IPS-18a (cell line): ENCODE measurements around the gene RAD51.
A peak's percentile ranks its signal among the peaks of the same experiment; 100 is the strongest.

Source experiments
- H3K27ac ChIP-seq: one replicate; pipeline ENCODE4 v1.5.1; 2013; ENCODE audit warnings: low read length
- H3K27me3 ChIP-seq: one replicate; pipeline ENCODE4 v1.6.1; 2013; ENCODE audit warnings: mild to moderate bottlenecking, low read length; ENCODE audit not compliant: control insufficient read depth, insufficient read depth
- H3K36me3 ChIP-seq: one replicate; pipeline ENCODE4 v1.6.1; 2013; ENCODE audit warnings: low read depth, low read length; ENCODE audit not compliant: control insufficient read depth
- H3K4me1 ChIP-seq: one replicate; pipeline ENCODE4 v1.6.1; 2013; ENCODE audit warnings: low read depth, low read length; ENCODE audit not compliant: control insufficient read depth
- H3K4me3 ChIP-seq: one replicate; pipeline ENCODE4 v1.5.1; 2013; ENCODE audit warnings: low read length
- H3K9ac ChIP-seq: one replicate; pipeline ENCODE4 v1.6.1; 2013; ENCODE audit warnings: mild to moderate bottlenecking, low read length, moderate library complexity
- H3K9me3 ChIP-seq: one replicate; pipeline ENCODE4 v1.6.1; 2013; ENCODE audit warnings: low read depth, low read length; ENCODE audit not compliant: control insufficient read depth

RAD51 gene

GRCh38 chr15:40749151-40749630, 54.2 kb downstream of the RAD51 start:
- H3K36me3 ChIP-seq: no peaks in the 10 kb centered on the region
- no peaks in the 10 kb centered on the region for H3K27me3 ChIP-seq
- H3K9ac ChIP-seq: no peak overlapping the region
- H3K4me3 ChIP-seq: no peak overlapping the region
- H3K27ac ChIP-seq: no peak overlapping the region
- H3K9me3 ChIP-seq: no peaks in the 10 kb centered on the region
- H3K4me1 ChIP-seq: no peaks in the 10 kb centered on the region

GRCh38 chr15:40750885-40751284, 55.9 kb downstream of the RAD51 start:
- no peak overlapping the region for H3K27ac ChIP-seq
- no peak overlapping the region for H3K4me3 ChIP-seq
- no peaks in the 10 kb centered on the region for H3K9me3 ChIP-seq
- H3K36me3 ChIP-seq: no peaks in the 10 kb centered on the region
- no peaks in the 10 kb centered on the region for H3K27me3 ChIP-seq
- no peak overlapping the region for H3K9ac ChIP-seq
- H3K4me1 ChIP-seq: peaks cover 5% of the 10 kb centered on the region

GRCh38 chr15:40751745-40752144, 56.8 kb downstream of the RAD51 start:
- Histone ChIP-seq H3K27ac (no peak overlapping the region), H3K4me1 (peaks cover 6% of the 10 kb centered on the region), H3K4me3 (no peak overlapping the region), H3K9ac (no peak overlapping the region), H3K36me3 (no peaks in the 10 kb centered on the region), H3K27me3 (no peaks in the 10 kb centered on the region), H3K9me3 (no peaks in the 10 kb centered on the region)

- Histone ChIP-seq H3K4me3 (peak overlapping the region; percentile 77), H3K9ac (peak overlapping the region; percentile 96), H3K27me3 (no peaks in the 10 kb centered on the region), H3K27ac (no peak overlapping the region), H3K4me1 (peaks cover 6% of the 10 kb centered on the region), H3K36me3 (no peaks in the 10 kb centered on the region), H3K9me3 (no peaks in the 10 kb centered on the region)
Observed at GRCh38 chr15:40754574-40754882, 59.6 kb downstream of the RAD51 start.

GRCh38 chr15:40754883-40755811, 60.2 kb downstream of the RAD51 start, which contains the start of gene RMDN3:
TSS of gene RMDN3 (minus strand) at chr15:40755254. CDS start at chr15:40754783, 471 bp downstream.
- Histone ChIP-seq H3K27me3 (no peaks in the 10 kb centered on the region), H3K4me1 (peaks cover 6% of the 10 kb centered on the region), H3K36me3 (no peaks in the 10 kb centered on the region), H3K27ac (peak within 1 kb of the TSS; percentile 96), H3K9ac (peak within 1 kb of the TSS; percentile 96), H3K4me3 (peak within 1 kb of the TSS; percentile 77), H3K9me3 (no peaks in the 10 kb centered on the region)

- Histone ChIP-seq H3K27ac (peak overlapping the region; percentile 96), H3K9ac (peak overlapping the region; percentile 96), H3K4me3 (peak overlapping the region; percentile 77), H3K9me3 (no peaks in the 10 kb centered on the region), H3K4me1 (peaks cover 6% of the 10 kb centered on the region), H3K27me3 (no peaks in the 10 kb centered on the region), H3K36me3 (no peaks in the 10 kb centered on the region)
Observed at GRCh38 chr15:40755812-40756208, 60.8 kb downstream of the RAD51 start.

GRCh38 chr15:40756938-40757337, 62.0 kb downstream of the RAD51 start:
- no peak overlapping the region for H3K4me3 ChIP-seq
- H3K27ac ChIP-seq: no peak overlapping the region
- H3K27me3 ChIP-seq: no peaks in the 10 kb centered on the region
- peaks cover 6% of the 10 kb centered on the region for H3K4me1 ChIP-seq
- H3K9ac ChIP-seq: no peak overlapping the region
- H3K9me3 ChIP-seq: no peaks in the 10 kb centered on the region
- no peaks in the 10 kb centered on the region for H3K36me3 ChIP-seq

GRCh38 chr15:40759961-40760360, 65.0 kb downstream of the RAD51 start:
- no peak overlapping the region for H3K9ac ChIP-seq
- no peaks in the 10 kb centered on the region for H3K9me3 ChIP-seq
- no peaks in the 10 kb centered on the region for H3K36me3 ChIP-seq
- no peak overlapping the region for H3K4me3 ChIP-seq
- no peak overlapping the region for H3K27ac ChIP-seq
- peaks cover 19% of the 10 kb centered on the region for H3K27me3 ChIP-seq
- H3K4me1 ChIP-seq: peaks cover 9% of the 10 kb centered on the region

- Histone ChIP-seq H3K4me3 (peak overlapping the region; percentile 74), H3K27me3 (peaks cover 19% of the 10 kb centered on the region), H3K9me3 (no peaks in the 10 kb centered on the region), H3K4me1 (peaks cover 13% of the 10 kb centered on the region), H3K36me3 (no peaks in the 10 kb centered on the region), H3K9ac (peak overlapping the region; percentile 66), H3K27ac (no peak overlapping the region)
Observed at GRCh38 chr15:40762919-40763800, 68.2 kb downstream of the RAD51 start.

- H3K27ac ChIP-seq: no peak within 1 kb of the TSS
- H3K4me3 ChIP-seq: peak within 1 kb of the TSS; percentile 74
- H3K9me3 ChIP-seq: no peaks in the 10 kb centered on the region
- H3K27me3 ChIP-seq: peaks cover 19% of the 10 kb centered on the region
- H3K4me1 ChIP-seq: peaks cover 13% of the 10 kb centered on the region
- H3K36me3 ChIP-seq: no peaks in the 10 kb centered on the region
- peak within 1 kb of the TSS; percentile 66 for H3K9ac ChIP-seq
Observed at GRCh38 chr15:40763801-40764628, 69.0 kb downstream of the RAD51 start, which contains the start of gene GCHFR. TSS of gene GCHFR (plus strand) at chr15:40764068. CDS start at chr15:40764181, 113 bp downstream.
